22Rv1 (cell line): ENCODE measurements around the gene AIRE.
"Not testable (repeated sequence)": the region's sequence is repeated elsewhere in the genome, so short reads cannot be mapped to it uniquely, and the experiment has no call there.

Source experiments
- H3K27ac ChIP-seq: fragments of 450-650 bp; 2 replicates; pipeline ENCODE4 v1.5.1; 2017
- CTCF ChIP-seq: fragments of 450-650 bp; IDR thresholded peaks from 2 replicates; pipeline ENCODE4 v1.5.1; 2017; ENCODE audit warnings: mild to moderate bottlenecking
- ZFX ChIP-seq: fragments of 450-650 bp; IDR thresholded peaks from 2 replicates; pipeline ENCODE4 v1.6.1; 2017; ENCODE audit warnings: antibody characterized with exemption, borderline replicate concordance

AIRE gene

GRCh38 chr21:44279354-44280260 lies 6.1 kb upstream of the AIRE start:
- TF ChIP-seq ZFX (no peak), CTCF (no peak)
- no peak overlapping the region for H3K27ac ChIP-seq

- H3K27ac ChIP-seq, result no peak overlapping the region
- TF ChIP-seq ZFX (no peak), CTCF (no peak)
Observed at GRCh38 chr21:44281801-44282200, 3.9 kb upstream of the AIRE start.

GRCh38 chr21:44282370-44282769 lies 3.3 kb upstream of the AIRE start:
- TF ChIP-seq ZFX (no peak), CTCF (no peak)
- no peak overlapping the region for H3K27ac ChIP-seq

GRCh38 chr21:44283211-44283785 lies 2.4 kb upstream of the AIRE start:
- H3K27ac ChIP-seq, result not testable (repeated sequence)

- no peak overlapping the region for H3K27ac ChIP-seq
- no peak for TF ChIP-seq ZFX
- TF ChIP-seq CTCF, result no peak
Observed at GRCh38 chr21:44283948-44284347, 1.7 kb upstream of the AIRE start.

- H3K27ac ChIP-seq, result no peak overlapping the region
- TF ChIP-seq ZFX (no peak), CTCF (no peak)
Observed at GRCh38 chr21:44286086-44286715, 525 bp downstream of the AIRE start.

GRCh38 chr21:44286716-44287632 lies 1.3 kb downstream of the AIRE start:
- TF ChIP-seq ZFX (no peak), CTCF (no peak)
- no peak overlapping the region for H3K27ac ChIP-seq
